ENCODE data around the gene CASZ1. TPM values are rescaled to one million over a fixed set of nuclear protein-coding genes. Genes with fewer than 3 reads are reported as not detected.

Gene CASZ1
- total RNA-seq, 6 experiments from 2014 or later, result 0.14 to 0.67 (median 0.43) TPM

DNA sequence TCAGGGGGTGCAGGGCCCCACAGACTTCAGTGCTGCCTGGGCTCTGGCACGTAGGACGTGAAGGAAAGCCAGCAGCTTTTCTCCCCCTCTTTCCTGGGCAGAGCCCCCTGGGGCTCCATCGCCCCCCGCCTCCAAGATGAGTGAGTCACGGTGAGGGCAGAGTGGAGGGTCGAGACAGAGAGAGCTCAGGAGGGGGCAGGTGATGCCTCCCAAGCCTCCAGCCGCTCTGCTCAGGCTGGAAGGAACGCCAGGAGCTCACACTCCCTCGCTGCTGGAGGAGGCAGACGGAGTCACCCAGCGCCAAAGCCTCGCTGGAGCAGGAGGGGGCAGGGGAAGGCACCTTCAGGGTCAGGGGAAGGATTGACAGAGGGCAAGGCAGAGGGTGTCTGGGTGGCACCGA is 119.5 kb downstream of the CASZ1 start:
- peaks cover 24% of the 10 kb centered on the region for H3K27me3 Mint-ChIP-seq (ENCODE audit: insufficient read depth)
- no peaks in the 10 kb centered on the region for H3K36me3 Mint-ChIP-seq (ENCODE audit: low read depth)
- TF ChIP-seq, protein P1, sequence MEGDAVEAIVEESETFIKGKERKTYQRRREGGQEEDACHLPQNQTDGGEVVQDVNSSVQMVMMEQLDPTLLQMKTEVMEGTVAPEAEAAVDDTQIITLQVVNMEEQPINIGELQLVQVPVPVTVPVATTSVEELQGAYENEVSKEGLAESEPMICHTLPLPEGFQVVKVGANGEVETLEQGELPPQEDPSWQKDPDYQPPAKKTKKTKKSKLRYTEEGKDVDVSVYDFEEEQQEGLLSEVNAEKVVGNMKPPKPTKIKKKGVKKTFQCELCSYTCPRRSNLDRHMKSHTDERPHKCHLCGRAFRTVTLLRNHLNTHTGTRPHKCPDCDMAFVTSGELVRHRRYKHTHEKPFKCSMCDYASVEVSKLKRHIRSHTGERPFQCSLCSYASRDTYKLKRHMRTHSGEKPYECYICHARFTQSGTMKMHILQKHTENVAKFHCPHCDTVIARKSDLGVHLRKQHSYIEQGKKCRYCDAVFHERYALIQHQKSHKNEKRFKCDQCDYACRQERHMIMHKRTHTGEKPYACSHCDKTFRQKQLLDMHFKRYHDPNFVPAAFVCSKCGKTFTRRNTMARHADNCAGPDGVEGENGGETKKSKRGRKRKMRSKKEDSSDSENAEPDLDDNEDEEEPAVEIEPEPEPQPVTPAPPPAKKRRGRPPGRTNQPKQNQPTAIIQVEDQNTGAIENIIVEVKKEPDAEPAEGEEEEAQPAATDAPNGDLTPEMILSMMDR (IDR thresholded peaks at IDR 0.05), result no peak
- H3K4me3 Mint-ChIP-seq, result no peak overlapping the region
- H3K9me3 Mint-ChIP-seq, result no peaks in the 10 kb centered on the region
- H3K4me1 Mint-ChIP-seq (ENCODE audit: low read depth), result no peaks in the 10 kb centered on the region
- no peak overlapping the region for H3K27ac Mint-ChIP-seq
- DNase-seq, result no peak

DNA sequence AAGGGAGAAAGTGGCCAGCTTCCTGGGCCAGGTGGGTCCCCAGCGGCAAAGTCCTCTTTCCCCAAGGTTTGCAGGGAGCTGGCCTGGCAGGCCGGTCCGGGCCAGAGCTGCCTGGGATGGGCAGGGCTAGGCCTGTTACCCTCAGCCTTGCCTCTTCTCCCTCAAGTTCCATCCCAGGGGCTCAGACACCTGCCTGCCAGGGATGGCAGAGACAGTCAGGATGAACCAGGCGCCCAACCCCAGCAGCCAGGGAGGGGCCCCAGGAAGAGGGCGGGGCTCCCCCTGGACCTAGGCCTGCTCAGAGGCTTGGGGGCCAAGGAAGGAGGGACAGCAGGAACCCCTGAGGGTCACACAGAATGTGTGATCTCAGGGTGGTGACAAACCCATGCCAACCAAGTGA is 120.6 kb downstream of the CASZ1 start:
- Mint-ChIP-seq H3K9me3 (no peaks in the 10 kb centered on the region), H3K4me3 (no peak overlapping the region), H3K36me3 (ENCODE audit: low read depth) (no peaks in the 10 kb centered on the region), H3K4me1 (ENCODE audit: low read depth) (no peaks in the 10 kb centered on the region), H3K27ac (no peak overlapping the region), H3K27me3 (ENCODE audit: insufficient read depth) (peaks cover 24% of the 10 kb centered on the region)
- TF ChIP-seq, protein P1 (IDR thresholded peaks at IDR 0.05), result no peak
- DNase-seq, result no peak

DNA sequence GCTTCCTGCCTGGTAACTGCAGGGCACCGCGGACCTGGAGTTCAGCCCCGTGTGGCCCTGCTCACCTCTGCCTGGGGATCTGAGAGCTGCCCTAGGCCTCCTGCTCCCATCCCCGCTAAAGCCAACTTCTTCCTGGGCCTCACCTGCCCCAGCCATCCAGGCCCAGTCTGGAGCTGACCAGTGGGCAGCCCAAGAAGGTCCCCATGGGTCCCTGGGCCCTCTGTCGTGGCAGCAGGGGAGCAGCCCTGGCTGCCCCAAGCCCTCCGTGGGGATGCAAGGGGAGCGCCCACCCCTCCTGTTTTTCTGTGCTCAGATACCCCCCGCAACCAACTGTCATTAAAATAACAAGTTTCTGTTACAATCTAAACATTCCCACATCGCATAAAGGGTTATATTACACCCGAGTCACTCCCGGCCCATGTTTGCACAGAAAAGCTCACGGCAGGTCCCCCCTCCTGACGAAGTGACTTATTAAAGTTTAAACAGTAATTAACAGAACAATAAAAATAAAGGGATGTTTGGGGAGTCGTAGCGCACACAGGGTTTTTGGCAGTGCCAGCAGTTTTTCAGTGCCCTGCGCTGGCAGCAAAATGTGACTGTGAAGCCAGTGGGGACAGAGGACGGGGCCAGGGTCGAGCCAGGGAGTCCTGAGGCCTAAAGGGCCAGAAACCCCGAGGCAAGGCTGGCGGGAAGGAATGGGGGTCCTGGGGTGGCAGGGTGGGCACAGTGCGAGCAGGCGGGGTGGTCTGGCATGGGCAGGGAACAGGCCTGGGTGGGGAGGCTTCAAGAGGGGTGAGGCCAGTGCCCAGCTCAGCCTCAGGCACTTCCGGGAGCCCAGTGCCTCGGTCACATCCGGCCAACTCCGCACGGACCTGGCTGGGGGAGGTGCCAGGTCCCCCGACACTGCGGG is 121.5 kb downstream of the CASZ1 start:
- Mint-ChIP-seq H3K36me3 (ENCODE audit: low read depth) (no peaks in the 10 kb centered on the region), H3K27me3 (ENCODE audit: insufficient read depth) (peaks cover 26% of the 10 kb centered on the region), H3K27ac (no peak overlapping the region), H3K4me1 (ENCODE audit: low read depth) (no peaks in the 10 kb centered on the region), H3K9me3 (no peaks in the 10 kb centered on the region), H3K4me3 (no peak overlapping the region)
- DNase-seq, result no peak
- TF ChIP-seq, protein P1 (IDR thresholded peaks at IDR 0.05), result no peak

DNA sequence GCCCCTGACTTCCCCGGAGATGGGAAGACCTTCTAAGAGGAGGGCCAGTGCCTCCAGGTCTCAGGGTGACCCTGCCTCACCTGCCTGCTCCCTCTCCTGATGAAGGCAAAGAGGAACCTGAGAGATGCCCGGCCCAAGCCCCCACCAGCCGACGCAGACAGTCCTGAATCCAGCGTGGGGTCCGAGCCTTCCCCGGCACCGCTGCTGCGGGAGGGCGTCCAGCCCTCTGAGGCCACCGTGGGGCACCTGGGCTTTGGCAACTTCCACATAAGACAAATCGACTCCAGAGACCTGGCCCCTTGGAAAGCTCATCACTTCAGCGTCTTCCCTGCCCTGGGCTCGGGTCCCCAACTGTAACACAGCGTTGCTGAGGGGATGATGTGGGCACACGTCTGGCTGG is 122.2 kb downstream of the CASZ1 start:
- Mint-ChIP-seq H3K27me3 (ENCODE audit: insufficient read depth) (peaks cover 24% of the 10 kb centered on the region), H3K4me1 (ENCODE audit: low read depth) (no peaks in the 10 kb centered on the region), H3K27ac (no peak overlapping the region), H3K4me3 (no peak overlapping the region), H3K36me3 (ENCODE audit: low read depth) (no peaks in the 10 kb centered on the region), H3K9me3 (no peaks in the 10 kb centered on the region)
- TF ChIP-seq, protein P1 (IDR thresholded peaks at IDR 0.05), result no peak
- no peak for DNase-seq

DNA sequence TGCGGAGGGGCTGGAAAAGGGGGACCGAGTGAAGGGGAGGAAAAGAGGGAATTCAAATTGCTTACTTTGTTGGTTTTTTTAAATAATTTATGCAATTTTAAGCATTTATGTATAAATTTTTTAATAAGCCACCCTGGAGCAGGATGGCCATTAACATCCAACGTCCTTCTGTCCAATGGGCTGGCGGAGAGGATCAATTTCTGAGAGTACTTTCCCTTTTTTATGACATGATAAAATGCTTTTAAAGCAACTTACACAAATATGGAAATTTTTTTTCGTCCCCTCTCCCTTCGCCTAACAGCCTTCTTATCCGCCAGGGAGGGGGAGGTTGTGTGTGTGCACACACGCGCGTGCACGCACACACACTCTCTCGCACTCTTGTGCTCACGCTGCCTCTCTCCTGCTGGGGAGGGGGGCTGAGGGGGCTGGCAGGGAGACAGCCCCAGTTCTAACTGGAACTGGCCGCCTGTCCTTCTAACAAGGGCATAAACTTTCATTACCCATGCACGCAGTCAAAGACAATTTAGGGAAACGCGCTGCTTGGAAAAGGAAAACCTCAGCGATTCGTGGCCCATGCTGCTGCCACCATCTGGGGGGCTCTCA is 123.2 kb downstream of the CASZ1 start:
- Mint-ChIP-seq H3K36me3 (ENCODE audit: low read depth) (no peaks in the 10 kb centered on the region), H3K4me1 (ENCODE audit: low read depth) (no peaks in the 10 kb centered on the region), H3K27ac (no peak overlapping the region), H3K9me3 (no peaks in the 10 kb centered on the region), H3K27me3 (ENCODE audit: insufficient read depth) (peaks cover 23% of the 10 kb centered on the region), H3K4me3 (no peak overlapping the region)
- DNase-seq, result no peak
- TF ChIP-seq, protein P1 (IDR thresholded peaks at IDR 0.05), result no peak
